Measurements from ENCODE around the gene PSMB3.

Gene PSMB3

DNA sequence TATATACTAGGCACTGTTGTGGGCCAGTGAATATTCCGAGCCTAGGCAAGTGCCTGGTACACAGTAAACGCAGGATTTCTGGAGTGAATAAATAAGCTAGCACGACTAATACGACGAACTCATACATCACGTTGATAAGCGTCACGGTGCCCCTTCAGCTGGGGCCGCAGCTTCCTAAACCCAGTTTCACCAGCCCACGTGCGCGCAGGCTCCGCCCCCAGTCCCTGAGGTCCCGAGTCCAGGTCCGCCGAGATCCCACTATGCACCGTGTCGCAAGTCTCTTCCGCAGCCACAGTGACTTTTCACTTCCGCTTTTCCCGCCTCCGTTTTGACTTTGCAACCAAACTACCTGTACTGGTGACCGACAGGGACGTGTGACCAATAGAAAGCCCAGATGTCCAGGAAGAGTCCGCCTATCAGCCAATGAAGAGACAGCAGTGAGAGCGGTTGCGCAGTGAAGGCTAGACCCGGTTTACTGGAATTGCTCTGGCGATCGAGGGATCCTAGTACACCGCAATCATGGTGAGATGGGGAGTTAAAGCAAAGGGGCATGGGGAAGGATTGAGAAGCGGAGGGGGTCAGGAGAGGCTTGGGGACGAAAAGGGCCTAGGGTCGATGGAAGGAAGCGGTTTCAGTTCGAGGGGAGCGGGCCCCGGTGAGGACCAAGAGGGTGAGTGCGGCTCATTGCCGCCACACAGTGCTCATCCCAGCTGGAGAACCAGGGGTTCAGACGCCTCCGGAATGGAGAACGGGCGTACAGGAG, at the start of gene PSMB3:
Gene PSMB3 (plus strand): TSS at position 434 of the 763 bp plus-strand sequence. CDS start 86 bp downstream, at position 520.
- peak; percentile 97 to 99 for DNase-seq

DNA sequence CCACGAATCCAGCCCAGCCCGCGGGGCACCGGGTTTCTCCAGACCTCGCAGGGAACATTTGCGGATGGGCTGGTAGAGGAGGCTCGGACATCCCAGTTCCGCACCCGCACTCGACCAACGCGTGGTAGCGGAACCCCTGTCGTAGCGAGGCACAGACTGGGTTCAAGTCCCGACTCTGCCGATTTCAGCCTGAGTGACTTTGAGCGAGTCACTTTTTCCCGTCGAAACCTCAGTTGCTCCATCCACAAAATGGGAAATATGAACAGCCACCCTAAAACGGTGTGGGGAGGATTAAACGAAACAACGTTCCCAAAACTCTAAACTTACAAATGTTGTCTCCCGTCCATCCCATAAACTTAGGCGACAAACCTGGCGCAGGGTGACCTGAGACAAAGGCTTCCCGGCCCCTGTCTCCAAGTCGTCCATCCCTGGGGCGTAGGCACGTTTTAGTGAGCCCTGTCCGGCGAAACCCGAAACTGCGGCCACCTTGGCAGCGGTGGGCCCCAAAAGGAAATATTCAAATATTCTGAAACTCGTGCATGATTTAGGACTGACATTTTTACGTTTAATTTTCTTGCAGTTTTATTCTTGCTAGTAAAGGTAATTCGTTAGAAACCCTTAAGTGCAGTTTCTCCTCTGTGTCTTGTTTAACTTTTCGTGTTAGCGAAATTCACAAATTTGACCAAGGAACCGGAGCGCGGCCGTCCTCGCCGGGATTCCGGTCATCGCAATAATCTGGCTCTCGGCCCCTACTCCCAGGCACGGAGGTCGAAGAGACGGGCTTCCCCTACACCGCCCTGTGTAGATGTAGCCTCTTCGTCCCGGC, 49.4 kb upstream of the PSMB3 start:
- DNase-seq = peak; percentile 45 to 54

DNA sequence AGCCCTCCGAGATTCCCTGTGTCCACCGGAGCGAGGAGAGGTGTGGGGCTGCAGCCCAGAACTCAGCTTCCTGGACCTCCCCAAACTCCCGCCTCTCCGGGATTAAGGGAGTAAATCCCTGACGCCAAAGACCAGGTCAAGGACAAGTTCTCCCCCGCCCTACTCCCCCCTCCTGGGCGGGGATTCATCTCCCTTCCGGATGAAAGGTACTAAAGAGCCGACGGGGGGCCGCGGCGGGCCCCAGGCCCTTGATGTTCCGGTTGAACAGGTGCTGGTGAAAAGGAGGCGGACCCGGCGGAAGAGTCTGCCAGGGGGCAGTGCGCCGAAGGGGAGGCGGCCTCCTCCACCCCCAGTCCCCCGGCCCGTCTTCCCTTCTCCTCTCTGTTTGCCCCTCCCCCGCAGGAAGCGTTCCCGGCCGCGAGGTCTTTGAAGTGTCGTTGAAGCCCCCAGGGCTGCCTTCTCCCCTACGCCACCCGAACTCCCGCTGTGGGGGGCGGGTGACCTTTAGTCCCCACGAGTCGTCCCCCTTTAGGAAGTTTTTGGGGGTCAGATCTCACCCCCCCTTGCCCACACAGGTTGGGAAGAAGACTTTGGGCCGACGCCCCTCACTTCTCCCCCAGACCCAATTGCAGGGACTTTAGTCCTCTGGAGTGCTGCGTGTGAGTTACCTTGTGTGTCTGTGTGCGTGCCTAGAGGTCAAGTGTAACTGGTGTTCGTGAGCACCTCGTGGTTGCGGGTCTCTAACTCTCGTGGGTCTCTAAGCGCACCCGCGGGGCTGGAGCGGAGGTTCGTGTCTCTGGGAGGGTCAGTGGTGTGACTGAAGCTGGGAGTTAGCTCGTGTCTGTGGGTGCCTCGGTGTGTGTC, 48.6 kb upstream of the PSMB3 start:
- DNase-seq = peak; percentile 90 to 94

DNA sequence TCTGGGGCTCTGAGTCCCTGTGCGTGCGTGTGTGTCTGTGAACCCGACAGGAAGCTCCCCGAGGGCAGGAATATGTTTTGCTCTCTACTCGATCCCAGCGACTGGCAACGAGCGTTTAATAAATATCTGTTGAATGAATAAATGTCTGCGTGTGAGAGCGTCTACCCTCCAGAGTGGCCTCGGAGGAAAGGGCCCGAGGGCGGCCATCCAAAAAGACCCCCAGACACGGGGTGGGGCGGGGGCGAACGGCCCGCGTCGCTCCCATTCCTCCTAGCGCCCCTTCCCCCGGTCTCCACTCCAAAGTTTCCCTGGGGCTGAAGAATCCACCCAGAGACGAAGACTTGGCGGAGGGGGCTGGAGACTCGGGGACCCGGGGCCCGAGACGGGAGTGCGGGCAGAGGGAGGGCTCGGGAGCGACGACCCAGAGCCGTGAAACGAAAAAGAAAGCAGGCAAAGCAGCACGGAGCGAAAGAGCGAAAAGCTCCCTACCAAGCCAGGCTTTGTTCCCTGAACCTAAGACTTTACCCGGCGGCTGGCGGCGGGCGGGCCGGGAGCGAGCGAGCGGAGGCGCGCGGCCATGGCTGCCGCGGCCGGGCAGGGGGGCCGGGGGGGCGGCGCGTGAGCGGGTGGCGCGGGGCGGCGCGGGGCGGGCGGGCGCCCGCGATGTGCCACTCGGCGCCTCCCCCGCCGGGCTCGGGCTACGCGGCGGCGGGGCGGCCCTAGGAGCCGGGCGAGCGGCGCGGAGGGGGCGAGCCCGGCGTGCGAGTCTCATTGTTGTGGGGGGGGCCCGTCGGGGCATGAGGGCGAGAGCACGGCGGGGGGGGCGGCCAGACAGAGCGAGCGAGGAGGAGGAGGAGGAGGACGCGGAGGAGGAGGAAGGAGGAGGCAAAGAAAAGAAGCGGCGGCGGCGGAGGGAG, 47.7 kb upstream of the PSMB3 start, which contains the start of gene MLLT6:
Gene MLLT6 (plus strand): TSS at position 668 of the 917 bp plus-strand sequence. CDS start 360 bp downstream, outside the sequence.
- peak; percentile 67 to 72 for DNase-seq

DNA sequence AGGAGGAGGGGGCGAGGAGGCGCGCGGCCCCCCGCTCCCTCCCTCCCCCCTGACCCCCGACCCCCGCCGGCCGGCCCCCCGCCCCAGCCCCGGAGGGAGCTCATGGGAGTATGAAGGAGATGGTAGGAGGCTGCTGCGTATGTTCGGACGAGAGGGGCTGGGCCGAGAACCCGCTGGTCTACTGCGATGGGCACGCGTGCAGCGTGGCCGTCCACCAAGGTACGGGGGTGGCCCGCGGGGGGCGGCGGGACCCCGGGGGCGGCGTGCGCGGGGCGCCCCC, 47.1 kb upstream of the PSMB3 start:
- DNase-seq = no peak

DNA sequence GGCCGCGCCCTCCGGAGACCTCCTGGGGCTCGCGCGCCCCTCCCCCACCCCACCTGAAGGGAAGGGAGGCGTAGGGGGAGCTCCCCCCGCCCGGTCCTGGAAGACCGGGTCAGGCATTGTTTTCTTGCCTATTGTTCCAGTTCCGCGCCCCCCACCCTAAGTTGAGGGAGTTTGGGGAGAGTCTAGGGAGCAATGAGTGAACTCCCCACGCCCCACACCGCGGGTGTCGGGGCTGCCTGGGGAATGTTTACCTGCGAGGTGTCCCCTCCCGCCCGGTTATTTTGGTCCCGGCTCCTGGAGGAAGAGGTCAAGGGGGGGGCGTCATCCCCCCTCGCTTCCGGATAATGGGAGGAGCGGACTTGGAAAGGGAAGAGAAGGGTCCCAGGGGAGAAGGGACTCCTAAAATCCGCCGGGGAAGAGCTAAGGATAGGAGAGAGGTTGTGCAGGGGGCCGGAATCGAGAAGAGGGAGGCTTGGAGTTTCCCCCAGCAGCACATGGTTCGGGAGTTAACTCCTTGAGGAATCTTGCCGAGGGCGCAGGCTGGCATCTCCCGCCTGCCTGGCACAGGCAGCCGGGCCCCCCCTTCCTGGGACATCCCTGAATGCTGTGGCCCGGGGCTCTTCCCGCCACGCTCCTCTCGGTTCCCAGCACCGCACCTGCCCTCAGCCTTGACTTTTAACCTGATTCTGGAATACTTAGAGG, 46.6 kb upstream of the PSMB3 start:
- DNase-seq = peak; percentile 36 to 47

DNA sequence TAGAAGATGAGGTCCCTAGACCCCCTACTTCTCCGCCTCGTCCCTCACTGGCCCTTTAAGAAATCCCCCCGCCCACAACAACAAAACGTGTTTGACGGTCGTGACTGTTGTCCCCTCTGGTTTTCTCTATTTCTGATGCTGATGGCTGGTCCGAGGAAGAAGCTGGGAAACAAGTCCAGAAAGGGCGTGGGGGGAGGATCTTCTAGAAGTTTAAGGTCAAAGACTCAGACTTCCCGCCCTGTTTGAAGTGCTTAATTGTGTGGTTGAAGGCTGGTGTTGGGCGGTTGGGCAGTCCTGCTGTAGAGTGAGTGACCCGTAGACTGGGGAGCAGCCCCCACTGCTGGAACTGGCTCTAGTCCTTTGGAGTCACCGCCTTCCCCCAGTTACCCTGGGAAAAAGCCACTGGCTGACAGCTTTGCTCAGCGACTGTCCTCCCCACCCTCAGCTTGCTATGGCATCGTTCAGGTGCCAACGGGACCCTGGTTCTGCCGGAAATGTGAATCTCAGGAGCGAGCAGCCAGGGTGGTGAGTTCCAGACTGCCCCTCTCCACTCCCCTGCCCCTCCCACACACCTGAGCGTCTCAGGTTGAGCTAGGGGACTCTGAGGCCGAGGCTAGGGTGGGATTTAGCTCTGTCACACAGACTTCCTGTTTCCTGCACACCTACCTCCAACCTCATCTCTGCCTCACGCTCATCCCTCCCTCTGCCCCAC, 45.9 kb upstream of the PSMB3 start:
- DNase-seq = peak; percentile 40 to 53

DNA sequence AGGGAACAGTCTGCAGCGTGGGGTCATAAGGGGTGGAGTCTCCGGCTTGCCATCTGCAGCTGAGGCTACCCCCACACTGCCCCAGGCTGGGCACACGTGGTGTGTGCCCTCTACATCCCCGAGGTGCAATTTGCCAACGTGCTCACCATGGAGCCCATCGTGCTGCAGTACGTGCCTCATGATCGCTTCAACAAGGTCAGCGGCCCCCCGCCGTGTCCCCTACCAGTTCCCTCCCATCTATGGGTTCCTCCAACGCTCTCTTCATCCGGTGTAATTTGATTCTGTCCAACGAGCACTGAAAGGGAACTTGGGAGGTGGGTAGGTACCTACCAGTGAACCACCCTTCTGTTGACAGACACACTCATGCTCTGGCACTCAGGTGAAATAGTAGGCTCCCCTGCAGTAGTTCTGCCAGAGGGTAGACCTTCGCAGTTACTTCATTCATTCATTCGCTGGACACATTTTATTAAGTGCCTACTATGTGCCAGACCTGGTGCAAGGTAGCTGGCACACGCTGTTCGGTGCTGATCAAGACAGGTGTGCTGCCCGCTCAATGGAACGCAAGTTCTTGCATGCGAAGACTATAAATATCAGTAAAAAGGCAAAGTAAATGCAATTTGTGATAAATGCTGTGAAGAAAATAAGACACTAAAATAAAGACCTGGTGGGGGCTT, 44.7 kb upstream of the PSMB3 start:
- DNase-seq = no peak

DNA sequence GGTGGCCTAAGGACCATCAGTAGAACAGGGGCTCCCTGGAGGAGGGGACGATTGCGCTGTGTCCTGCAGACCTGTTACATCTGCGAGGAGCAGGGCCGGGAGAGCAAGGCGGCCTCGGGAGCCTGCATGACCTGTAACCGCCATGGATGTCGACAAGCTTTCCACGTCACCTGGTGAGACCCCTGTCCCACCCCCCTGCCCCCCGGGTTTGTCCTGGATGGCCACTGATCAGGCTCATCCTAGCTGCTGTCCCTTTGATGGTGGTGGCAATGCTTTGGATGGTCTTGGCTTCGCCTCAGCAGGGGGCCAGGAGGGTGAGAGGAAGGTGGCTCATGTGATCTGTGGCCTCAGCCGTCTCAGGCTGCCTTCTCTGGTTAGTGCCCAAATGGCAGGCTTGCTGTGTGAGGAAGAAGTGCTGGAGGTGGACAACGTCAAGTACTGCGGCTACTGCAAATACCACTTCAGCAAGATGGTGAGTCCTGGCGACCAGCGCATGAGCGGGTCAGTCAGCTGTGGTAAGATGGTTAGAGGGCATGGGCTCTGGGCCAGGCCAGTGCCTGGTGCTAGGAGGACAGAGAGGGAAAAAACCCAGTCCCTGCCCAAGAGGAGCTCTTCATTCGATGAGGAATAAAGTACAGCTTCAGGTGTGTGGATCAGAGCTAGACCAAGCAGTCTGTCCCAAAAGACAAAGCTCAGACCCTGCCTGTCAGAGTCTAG, 43.3 kb upstream of the PSMB3 start:
- no peak for DNase-seq

DNA sequence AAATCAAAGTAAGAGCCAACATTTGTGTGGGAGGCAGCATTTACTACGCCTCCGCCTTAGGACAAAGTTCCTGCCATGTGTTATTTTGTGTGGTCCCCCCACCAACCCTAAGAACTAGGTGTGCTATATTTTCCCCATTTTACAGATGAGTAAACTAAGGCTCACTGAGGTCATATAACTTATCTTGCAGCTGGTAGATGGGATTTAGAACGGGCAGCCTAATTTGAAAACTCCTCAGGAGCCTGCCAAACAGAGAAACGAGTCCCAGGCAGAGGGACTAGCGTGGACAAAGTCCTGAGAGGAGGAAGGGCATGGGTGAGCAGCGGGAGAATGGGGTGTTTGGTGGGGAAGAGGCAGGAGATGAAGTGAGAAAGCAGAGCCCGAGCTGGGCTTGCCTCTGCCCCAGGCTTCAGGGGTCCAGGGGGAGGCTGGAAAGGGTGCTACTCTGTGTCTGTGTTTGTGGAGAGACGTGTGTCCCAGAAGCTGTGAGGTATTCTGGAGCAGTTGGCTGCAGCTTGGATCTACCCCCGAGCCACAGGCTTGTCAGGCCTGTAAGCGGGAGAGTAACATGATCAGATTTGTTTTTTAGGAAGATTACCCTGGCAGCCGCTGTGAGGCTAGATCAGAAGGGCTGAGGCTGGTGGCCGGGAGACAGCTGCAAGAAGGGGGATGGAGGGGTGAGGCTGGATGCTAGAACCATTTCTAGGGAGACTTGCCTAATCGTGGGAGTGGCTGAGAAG, 42.5 kb upstream of the PSMB3 start:
- DNase-seq = no peak

DNA sequence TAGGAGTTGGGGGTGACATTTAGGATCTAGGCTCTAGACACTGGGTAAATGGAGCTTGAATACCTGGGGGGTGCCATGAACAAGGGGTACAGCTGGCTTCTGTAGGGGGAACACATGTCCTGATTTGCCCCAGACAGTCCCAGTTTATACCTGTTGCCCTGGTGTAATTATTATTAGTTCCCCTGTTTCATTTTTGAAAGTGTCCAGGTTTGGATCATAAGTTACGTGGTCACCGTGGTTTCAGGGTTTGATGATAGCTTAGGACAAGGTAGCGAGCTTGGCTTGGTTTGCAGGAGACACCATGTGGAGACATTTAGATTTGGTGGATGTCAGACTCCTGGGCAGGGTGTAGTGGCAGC, 42.0 kb upstream of the PSMB3 start:
- no peak for DNase-seq

DNA sequence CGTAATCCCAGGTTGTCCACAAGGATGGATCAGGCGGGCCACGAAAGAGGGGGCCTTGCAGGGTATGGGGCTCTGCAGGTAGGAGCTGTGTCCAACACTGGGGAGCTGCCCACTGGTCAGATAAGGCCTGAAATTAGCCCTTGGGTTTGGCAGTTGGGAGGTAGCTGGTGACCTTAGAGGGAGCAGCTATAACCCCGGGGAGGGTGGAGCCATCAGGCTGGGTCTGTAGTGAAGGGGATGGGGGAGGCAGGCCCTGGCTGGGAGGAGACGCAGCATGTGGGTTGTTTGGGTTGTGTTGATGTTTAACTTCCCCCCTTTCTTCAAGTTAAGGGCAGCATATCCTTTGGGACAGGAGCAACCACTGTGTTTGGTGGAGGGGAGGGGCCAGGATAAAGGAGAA, 41.6 kb upstream of the PSMB3 start:
- no peak for DNase-seq

DNA sequence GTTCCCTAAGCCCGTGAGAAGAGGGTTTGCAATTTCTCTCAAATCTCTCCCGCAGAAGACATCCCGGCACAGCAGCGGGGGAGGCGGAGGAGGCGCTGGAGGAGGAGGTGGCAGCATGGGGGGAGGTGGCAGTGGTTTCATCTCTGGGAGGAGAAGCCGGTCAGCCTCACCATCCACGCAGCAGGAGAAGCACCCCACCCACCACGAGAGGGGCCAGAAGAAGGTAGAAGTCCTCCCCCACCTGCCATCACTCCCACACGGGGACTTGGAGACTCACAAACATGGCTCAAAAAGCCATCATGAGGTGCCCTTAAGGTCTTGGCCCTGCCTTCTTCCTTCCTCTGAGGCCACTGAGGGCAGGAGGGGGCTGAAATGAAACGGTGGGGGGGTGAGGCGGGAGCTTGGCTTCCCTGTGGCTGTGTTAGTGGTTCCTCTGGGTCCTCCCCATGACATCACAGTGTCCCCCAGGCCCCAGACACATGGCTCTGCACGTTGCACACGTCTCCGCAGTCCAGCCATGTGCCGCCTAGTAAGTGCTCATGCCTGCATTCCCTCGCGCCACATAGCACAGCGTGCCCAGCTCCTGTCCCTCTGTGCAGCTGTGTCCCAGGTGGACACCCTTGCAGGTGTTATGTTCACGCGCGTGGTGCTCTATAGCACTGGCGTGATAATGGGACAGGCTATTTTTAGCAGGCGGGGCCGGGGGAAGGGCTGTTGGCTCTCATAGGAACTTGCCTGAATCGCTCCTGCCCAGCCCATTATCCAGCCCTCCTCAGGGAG, 40.6 kb upstream of the PSMB3 start:
- no peak for DNase-seq

DNA sequence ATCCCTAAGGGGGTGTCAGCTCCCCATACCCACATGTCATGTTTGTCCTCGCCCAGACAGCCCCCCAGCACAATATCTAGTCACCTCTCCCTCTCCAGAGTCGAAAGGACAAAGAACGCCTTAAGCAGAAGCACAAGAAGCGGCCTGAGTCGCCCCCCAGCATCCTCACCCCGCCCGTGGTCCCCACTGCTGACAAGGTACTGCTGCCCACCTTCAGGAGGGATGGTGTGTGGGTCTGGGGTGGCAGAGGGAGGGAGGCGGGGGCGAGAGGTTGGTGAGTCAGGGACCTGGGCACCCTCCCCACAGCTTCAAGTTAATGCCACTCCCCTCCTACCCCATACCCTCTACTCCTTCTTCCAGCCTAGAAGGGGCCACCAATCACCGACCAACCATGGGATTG, 39.9 kb upstream of the PSMB3 start:
- DNase-seq = no peak

DNA sequence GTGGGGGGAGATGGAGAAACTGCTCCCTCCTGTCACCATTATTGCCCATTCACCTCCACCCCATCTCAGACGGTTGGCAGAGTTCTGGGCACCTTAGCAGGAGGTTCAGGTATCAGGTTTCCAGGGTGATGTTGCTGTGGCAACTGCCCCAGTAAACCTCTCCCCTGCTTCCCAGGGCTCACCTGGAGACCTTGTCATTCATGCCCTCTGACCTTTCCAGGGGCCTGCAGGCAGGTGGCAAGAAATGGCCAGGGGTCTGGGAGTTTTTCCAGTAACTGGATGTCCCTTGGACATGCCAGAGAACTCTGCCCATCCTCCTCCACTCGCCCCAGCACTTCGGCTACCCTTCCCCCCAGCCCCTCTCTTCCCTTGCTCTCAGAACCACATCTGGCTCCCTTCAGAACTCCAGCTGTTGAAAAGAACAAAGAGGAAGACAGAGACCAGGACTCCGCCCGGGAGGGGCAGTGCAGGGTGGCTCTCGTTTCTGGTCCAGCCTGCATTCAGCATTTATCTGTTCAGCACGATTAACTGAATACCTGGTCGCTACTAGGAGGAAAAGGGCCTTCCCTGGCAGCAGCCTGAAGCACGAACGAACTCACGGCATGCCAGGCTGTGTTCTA, 39.0 kb upstream of the PSMB3 start:
- DNase-seq = no peak

DNA sequence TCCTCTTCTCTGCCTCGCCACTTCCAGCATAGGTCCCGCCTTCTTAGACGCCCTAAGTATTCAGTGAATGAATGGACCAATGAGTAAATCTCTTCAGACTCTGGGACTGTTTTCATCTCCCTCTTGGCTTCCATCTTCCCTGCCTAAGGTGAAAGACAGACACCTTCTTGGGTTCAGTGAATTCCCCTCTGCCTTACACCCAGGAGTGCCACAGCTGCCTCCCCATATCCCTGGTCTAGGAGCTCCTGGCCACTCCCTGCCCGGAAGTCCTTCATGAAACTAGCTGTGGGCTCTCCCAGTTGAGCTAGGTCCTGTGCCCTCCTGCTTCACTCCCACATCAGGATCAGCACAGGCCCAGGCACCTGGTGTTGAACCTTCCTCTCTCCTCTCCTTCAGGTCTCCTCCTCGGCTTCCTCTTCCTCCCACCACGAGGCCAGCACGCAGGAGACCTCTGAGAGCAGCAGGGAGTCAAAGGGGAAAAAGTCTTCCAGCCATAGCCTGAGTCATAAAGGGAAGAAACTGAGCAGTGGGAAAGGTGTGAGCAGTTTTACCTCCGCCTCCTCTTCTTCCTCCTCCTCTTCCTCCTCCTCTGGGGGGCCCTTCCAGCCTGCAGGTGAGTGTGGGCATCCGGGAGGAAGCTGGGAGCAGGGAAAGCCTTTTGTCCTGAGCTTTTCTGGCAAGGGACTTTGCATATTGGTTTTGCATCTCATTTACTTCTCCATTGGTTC, 37.2 kb upstream of the PSMB3 start:
- DNase-seq = peak in 1 of 2 experiments; percentile 48
